ENCODE measurements around the gene OCEL1.
A peak's percentile ranks its signal among the peaks of the same experiment; 100 is the strongest.
"Not testable (repeated sequence)": the region's sequence is repeated elsewhere in the genome, so short reads cannot be mapped to it uniquely, and the experiment has no call there.

OCEL1 gene, protein sequence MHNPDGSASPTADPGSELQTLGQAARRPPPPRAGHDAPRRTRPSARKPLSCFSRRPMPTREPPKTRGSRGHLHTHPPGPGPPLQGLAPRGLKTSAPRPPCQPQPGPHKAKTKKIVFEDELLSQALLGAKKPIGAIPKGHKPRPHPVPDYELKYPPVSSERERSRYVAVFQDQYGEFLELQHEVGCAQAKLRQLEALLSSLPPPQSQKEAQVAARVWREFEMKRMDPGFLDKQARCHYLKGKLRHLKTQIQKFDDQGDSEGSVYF

GRCh38 chr19:17226002-17226933 is at the start of gene OCEL1:
Gene OCEL1, plus strand, starts transcription at chr19:17226226. Its CDS starts 22 bp downstream, at chr19:17226248.
- peak; percentile 95 for DNase-seq

- DNase-seq: no peak
These were observed 47.7 kb upstream of the OCEL1 start for GRCh38 chr19:17178291-17178690.

GRCh38 chr19:17180997-17181702 is 44.9 kb upstream of the OCEL1 start:
- no peak for DNase-seq

DNA sequence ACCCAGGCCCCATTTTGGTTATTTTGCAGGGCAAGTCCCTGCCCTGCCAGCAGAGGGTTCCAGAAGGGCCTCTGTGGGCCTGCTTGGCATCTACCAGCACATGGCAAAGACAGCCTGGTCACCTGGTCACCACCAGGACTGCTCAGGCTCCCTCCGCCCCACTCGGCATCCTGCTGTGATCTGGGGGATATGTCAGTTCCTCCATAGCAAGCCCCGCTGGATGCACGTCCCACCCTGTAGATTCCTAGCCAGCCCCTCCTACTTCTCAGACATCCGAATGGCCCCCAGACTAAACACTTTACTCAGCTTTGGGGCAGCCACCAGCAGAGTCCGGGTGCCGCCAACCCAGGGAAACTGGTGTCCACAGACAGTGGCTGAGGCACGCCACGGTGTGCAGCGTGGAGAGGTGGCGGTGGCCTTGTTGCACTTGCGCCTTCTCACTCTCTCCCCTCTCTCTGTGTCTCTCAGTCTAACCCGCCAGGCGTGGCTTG is 42.7 kb upstream of the OCEL1 start:
- DNase-seq: no peak

DNA sequence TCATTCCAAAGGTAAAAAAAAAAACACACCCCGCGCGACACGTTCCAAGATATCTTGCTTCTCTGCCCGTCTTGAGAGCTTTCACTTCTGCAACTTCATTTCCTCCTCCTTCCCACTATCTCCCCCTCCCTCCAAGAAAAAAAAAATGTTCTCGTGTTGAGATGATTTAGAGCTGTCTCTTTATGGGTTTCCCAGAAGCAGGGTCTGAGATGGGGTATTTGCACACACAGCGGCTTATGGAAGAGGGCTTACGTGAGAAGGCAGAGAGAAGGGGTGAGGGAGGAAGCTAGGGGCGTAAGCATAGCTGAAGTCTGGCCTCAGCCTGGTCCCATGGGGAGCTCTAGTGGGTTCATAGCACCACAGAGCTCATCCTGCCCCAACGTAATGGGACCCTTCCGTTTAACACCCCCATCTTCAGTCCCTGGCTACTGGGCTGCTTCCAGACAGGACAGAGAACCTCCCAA is 42.1 kb upstream of the OCEL1 start:
- DNase-seq: no peak

DNA sequence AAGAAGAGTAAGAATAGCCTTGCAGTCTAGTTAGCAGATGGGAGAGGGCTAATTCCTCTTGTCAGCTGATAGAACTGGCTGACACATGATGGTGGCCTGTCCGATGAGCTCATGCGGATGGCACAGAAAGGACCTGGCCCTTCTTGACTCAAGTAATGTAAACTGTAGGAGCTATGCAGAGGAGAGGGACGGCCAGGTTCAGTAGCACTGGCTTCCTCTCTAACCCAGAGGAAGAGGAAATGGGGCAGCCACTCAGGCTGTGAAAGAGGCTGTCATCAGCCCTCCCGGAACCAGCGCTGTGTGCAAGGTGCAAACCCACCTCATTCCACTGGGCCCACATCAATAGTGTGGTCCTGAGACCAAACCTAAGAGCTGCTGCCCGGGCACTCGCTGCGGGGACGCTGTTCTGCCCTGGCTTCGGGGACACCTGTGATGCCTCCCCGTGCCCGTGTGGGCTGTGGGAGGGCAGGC is 41.6 kb upstream of the OCEL1 start:
- no peak for DNase-seq

- DNase-seq: no peak
These were observed 40.4 kb upstream of the OCEL1 start for GRCh38 chr19:17185590-17185989.

GRCh38 chr19:17191736-17192135 is 34.3 kb upstream of the OCEL1 start:
- not testable (repeated sequence) for DNase-seq

GRCh38 chr19:17192751-17193150 is 33.3 kb upstream of the OCEL1 start:
- no peak for DNase-seq

DNA sequence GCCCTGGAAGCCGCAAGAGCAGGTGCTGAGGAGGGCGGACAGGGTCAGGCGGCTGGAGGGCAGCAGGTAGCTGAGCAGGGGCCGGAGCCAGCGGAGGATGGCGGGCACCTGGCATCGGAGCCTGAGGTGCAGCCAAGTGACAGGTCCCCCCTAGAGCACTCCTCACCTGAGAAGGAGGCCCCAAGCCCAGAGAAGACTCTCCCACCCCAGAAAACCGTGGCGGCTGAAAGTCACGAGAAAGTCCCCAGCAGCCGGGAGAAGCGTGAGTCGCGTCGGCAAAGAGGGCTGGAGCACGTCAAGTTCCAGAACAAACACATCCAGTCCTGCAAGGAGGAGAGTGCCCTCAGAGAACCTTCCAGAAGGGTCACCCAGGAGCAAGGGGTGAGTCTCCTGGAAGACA is 31.4 kb upstream of the OCEL1 start:
- no peak for DNase-seq

- DNase-seq: no peak
These were observed 30.9 kb upstream of the OCEL1 start for GRCh38 chr19:17195106-17195505.

DNA sequence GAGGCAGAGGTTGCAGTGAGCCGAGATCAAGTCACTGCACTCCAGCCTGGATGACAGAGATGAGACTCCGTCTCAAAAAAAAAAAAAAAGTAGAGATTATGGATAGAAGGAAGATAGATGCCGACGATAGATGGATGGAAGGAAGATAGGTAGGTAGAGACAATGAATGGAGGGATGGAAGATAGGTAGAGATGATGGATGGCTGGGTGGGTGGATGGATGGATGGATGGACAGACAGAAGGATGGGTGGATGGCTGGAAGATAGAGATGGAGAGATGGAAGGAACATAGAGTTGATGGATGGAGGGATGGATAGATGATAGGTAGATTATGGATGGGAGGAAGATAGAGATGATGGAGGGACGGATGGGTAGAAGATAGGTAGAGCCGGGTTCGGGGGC is 29.4 kb upstream of the OCEL1 start:
- DNase-seq: no peak

- DNase-seq: no peak
These were observed 28.4 kb upstream of the OCEL1 start for GRCh38 chr19:17197666-17198065.

DNA sequence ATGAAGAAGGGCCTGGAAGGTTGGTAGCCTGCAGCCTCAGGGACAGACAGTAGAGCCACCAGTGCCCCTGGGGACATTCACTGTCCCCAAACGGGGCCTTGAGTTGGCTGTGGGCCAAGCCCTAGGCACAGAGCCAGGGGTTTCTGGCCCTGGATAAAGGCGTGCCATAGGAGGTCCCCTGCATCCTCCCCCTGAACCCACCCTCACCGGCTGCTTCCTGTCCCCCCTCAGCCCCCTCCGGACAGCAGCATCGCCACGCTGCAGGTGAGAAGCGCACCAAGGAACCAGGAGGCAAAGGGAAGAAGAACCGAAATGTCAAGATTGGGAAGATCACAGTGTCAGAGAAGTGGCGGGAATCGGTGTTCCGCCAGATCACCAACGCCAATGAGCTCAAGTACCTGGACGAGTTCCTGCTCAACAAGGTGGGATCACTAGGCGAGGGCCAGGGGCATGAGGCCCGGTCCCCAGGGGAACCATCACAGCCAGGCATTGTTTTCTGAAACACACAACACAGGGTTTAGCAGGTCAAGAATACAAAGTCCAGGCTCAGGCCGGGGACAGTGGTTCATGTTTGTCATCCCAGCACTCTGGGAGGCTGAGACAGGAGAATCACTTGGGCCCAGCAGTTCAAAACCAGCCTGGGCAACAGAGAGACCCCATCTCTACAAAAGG is 25.5 kb upstream of the OCEL1 start:
- DNase-seq: no peak

GRCh38 chr19:17202249-17202648 is 23.8 kb upstream of the OCEL1 start:
- no peak for DNase-seq

DNA sequence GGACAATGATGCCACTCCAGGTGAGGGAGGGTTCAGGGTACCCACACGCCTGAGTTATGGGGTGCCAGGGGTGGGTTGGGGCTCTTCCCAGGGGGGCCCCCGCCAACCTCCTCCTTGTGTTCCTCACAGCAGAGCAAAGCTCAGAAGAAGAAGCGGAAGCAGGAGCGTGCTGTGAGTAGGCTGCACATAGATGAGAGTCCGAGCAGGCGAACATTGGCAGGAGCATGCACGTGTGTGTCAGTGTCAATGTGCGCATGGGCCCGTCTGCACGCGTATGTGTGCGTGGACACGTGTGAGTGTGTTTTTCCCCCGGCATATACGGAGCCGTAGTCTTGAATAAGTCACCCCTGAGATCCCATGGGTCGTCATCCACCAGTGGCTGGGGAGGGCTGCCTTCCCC is 23.3 kb upstream of the OCEL1 start:
- no peak for DNase-seq

- no peak for DNase-seq
These were observed 20.5 kb upstream of the OCEL1 start for GRCh38 chr19:17205237-17206140.

DNA sequence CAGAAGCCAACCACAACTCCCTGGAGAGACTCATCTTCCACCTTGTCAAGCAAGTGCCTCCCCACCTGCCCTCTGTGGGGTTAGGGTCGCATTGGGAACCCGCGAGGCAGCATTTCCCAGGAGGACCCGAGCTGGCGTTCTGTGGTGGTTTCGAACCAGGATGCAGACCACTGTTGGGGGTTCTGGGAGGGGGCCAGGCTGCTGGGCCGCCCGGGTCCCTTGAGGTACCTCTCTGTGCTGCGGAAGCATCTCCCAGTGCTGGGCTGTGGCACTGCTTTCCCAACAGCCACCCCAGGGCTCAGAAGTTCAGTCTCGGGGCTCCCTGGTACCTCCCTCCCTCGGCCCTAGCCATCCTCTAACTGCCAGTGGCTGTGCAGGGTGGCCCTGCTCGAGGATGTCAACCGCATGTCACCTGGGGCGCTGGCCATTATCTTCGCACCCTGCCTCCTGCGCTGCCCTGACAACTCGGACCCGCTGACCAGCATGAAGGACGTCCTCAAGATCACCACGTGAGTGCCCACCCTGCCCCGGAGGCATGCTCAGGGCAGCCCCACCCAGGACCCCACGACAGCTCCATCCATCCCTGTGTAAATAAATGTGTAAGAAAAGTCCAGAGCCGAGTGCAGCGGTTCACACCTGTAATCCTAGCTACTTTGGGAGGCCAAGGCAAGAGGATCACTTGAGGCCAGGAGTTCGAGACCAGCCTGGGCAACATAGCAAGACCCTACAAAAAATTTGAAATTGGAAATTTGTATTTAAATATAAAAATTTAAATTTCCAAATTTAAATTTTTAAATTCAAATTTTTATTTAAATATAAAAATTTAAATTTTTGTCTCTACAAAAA is 19.1 kb upstream of the OCEL1 start:
- no peak for DNase-seq

DNA sequence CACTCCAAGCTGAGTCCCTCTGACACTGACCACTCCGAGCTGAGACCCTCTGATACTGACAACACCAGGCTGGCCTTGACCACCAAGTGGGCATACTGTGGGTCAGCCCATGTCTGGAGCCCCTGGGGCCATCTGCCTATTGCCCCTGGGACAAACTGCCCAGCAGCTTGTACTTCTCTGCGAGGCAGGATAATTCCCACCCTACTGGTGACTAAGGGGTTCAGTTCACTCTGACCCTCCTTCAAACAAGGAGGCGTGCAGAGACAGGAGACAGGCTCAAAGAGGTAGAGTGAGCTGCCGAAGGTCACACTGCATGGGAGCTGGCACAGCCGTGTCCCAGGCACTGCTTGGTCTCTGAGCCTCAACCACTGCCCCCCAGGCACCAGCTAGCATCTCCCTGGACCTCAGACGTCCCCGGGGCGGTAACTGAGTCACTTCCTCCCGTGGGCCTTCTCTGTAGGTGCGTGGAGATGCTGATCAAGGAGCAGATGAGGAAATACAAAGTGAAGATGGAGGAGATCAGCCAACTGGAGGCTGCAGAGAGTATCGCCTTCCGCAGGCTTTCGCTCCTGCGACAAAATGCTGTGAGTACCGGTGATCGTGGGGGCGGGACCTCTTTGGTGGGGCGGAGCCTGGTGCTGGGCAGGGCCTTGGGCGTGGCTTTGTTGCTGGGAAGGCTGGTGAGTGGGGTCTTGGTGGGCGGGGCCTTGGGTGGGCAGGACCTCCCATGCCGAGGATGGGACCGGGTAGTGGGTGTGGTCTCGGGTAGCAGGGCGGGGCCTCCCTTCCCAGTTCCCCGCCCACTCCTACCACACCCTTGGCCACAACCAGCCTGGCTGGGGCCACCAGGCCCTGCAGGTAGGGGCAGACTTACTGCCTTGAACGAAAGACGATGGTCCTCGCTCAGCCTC is 16.6 kb upstream of the OCEL1 start:
- DNase-seq: no peak
